GM12878 (cell line): ENCODE measurements around the gene LPIN2. TPM values are rescaled to one million over a fixed set of nuclear protein-coding genes. Genes with fewer than 3 reads are reported as not detected.

Experiments
- ATAC-seq: fragments of 200-7000 bp; cut with Tn5 transposase; 3 replicates; pipeline ENCODE4 v1.9.1; 2020; ENCODE audit warnings: mild to moderate bottlenecking, moderate library complexity
- BruUV-seq: library from RNA; stranded (reverse); fragments of 400-500 nt; replicated peaks from 2 replicates; lab custom pipeline; 2021; lab: Mats Ljungman, UMichigan
- CTCF ChIA-PET: fragments of 300-600 bp; sonication (Branson Sonifier 250); formaldehyde crosslinking; extraction: SDS; loops from one replicate; lab custom pipeline; 2021; ENCODE audit warnings: inconsistent platforms; lab: Yijun Ruan, JAX
- POLR2A ChIA-PET: fragments of 350-600 bp; formaldehyde crosslinking; extraction: SDS; loops from one replicate; lab custom pipeline; 2021; ENCODE audit warnings: inconsistent platforms; lab: Charles Lee
- RAD21 ChIA-PET: fragments of 300-600 bp; sonication (Branson Sonifier 250); formaldehyde crosslinking; loops from one replicate; lab custom pipeline; 2023; ENCODE audit warnings: antibody characterized with exemption; ENCODE audit not compliant: unreplicated experiment; lab: Charles Lee
- SMC1A ChIA-PET: fragments of 300-600 bp; sonication (Branson Sonifier 250); formaldehyde crosslinking; loops from one replicate; lab custom pipeline; 2023; ENCODE audit not compliant: unreplicated experiment, uncharacterized antibody; lab: Charles Lee
- DNase-seq: peaks from one replicate; pipeline ENCODE4 v3.0.0-alpha.2; 2011; ENCODE audit warnings: low read depth, low spot score
- FAIRE-seq: peaks from 3 replicates; lab custom pipeline; 2011; peaks lifted over from hg19 to GRCh38; lab: Jason Lieb, UNC
- H2AFZ ChIP-seq: 2 replicates; pipeline ENCODE4 v1.6.0; 2011; ENCODE audit warnings: low read depth, low read length, control low read depth; ENCODE audit not compliant: control insufficient read depth
- H3K27ac ChIP-seq: 2 replicates; pipeline ENCODE4 v1.5.1; 2011; ENCODE audit warnings: control low read depth; ENCODE audit not compliant: control insufficient read depth, insufficient read depth
- H3K27me3 ChIP-seq, 2 experiments: replicated peaks in 1 of 2; 2 replicates each; pipeline versions ENCODE4 v1.6.0 to v1.6.1; 2011; ENCODE audit warnings: low read length in 1 of 2; ENCODE audit not compliant: control insufficient read depth in 2 of 2, insufficient read depth in 2 of 2
- H3K36me3 ChIP-seq, 2 experiments: 2 replicates each; pipeline ENCODE4 v1.5.1; 2011; ENCODE audit warnings: low read length in 1 of 2; ENCODE audit not compliant: control insufficient read depth in 2 of 2, insufficient read depth in 2 of 2
- H3K4me1 ChIP-seq: 2 replicates; pipeline ENCODE4 v1.6.1; 2011; ENCODE audit warnings: mild to moderate bottlenecking, low read length, moderate library complexity, mixed read lengths; ENCODE audit not compliant: control insufficient read depth, insufficient read depth
- H3K4me2 ChIP-seq: 2 replicates; pipeline ENCODE4 v1.6.0; 2011; ENCODE audit warnings: control low read depth; ENCODE audit not compliant: control insufficient read depth, insufficient read depth
- H3K4me3 ChIP-seq: fragments of 200-600 bp; sonication (generic); 2 replicates; pipeline ENCODE4 v1.5.1; 2016
- H3K79me2 ChIP-seq: 2 replicates; pipeline ENCODE4 v1.6.0; 2011; ENCODE audit warnings: low read length; ENCODE audit not compliant: control insufficient read depth, insufficient read depth
- H3K9ac ChIP-seq: 2 replicates; pipeline ENCODE4 v1.8.0; 2011; ENCODE audit warnings: low read length, control low read depth, mixed read lengths; ENCODE audit not compliant: control insufficient read depth, insufficient read depth
- H3K9me3 ChIP-seq: replicated peaks from 3 replicates; pipeline ENCODE4 v1.5.1; 2011; ENCODE audit warnings: mild to moderate bottlenecking, low read length; ENCODE audit not compliant: control insufficient read depth, insufficient read depth
- H4K20me1 ChIP-seq: 2 replicates; pipeline ENCODE4 v1.6.0; 2011; ENCODE audit not compliant: control insufficient read depth, insufficient read depth
- GATAD2B ChIP-seq: fragments of 450-650 bp; conservative IDR thresholded peaks from 2 replicates; pipeline ENCODE4 v1.6.1; 2017; ENCODE audit warnings: low read depth, mild to moderate bottlenecking, moderate library complexity
- IRF4 ChIP-seq: IDR thresholded peaks from 2 replicates; pipeline ENCODE4 v1.6.1; 2011; ENCODE audit warnings: low read depth, low read length
- NR2F1 ChIP-seq: fragments of 450-650 bp; conservative IDR thresholded peaks from 2 replicates; pipeline ENCODE4 v1.6.1; 2017; ENCODE audit warnings: mild to moderate bottlenecking
- TAF1 ChIP-seq: IDR thresholded peaks from 2 replicates; pipeline ENCODE4 v1.6.1; 2011; ENCODE audit warnings: mild to moderate bottlenecking, low read depth, low read length, borderline replicate concordance
- TCF12 ChIP-seq: IDR thresholded peaks from 2 replicates; pipeline ENCODE4 v1.6.1; 2011; ENCODE audit warnings: low read depth, mild to moderate bottlenecking, low read length
- YY1 ChIP-seq: IDR thresholded peaks from 2 replicates; pipeline ENCODE4 v1.6.1; 2011; ENCODE audit warnings: low read depth, mild to moderate bottlenecking, low read length
- WGBS: methylation state at CpG from one replicate; pipeline ENCODE4 v1.1.6; 2016; ENCODE audit warnings: low lambda C conversion rate; ENCODE audit not compliant: insufficient replicate concordance, insufficient coverage; ENCODE audit errors: missing lambda C conversion rate; 5-methylcytosine and 5-hydroxymethylcytosine counted together
- in situ Hi-C: fragments of 300-500 bp; cut with MboI; formaldehyde crosslinking; loops from 9 replicates; pipeline ENCODE4 v1.14.3; 2018; ENCODE audit warnings: mixed read lengths
- intact Hi-C: fragments of 100-400 bp; cut with micrococcal nuclease; formaldehyde crosslinking; loops from one replicate; pipeline ENCODE4 v1.14.2; 2022; ENCODE audit not compliant: unreplicated experiment
- polyA plus RNA-seq, 11 experiments: library from polyadenylated mRNA; depleted of rRNA in 4 of 11; unstranded in 6 of 11; stranded (reverse) in 5 of 11; fragments of >200 nt; fragmentation: Nextera tagmentation in 4 of 11; fragmentation: Illumina TruSeq in 1 of 11; extraction: Ambion mirVana in 4 of 11; extraction: Trizol in 1 of 11; gene quantifications; 1 replicate in 1 of 11; 2 replicates in 10 of 11; pipeline versions ENCODE4 v1.2.1 to v1.2.3, GENCODE V29; 2011 to 2016; ENCODE audit warnings: inconsistent platforms in 2 of 11, missing spikeins in 2 of 11, low read depth in 1 of 11
- total RNA-seq, 4 experiments: library from RNA; depleted of rRNA in 3 of 4; stranded (reverse); fragments of >200 nt in 3 of 4; fragmentation: Illumina TruSeq in 1 of 4; extraction: Trizol in 1 of 4; gene quantifications; 2 replicates each; pipeline versions ENCODE4 v1.2.1 to v1.2.3, GENCODE V29; 2013 to 2021
- TF ChIP-seq, protein P1 (sequence below): IDR thresholded peaks from 2 replicates; pipeline ENCODE4 v1.6.1; 2012; ENCODE audit warnings: improper control_type of control experiment, low read depth, low read length; ENCODE audit not compliant: insufficient replicate concordance

LPIN2 gene
- total and polyA plus RNA-seq, 10 of the 15 experiments (the other 5 are each of a cell fraction or from before 2014, with no cell fraction given), result 4.1 to 28.0 (median 15.9) TPM

DNA sequence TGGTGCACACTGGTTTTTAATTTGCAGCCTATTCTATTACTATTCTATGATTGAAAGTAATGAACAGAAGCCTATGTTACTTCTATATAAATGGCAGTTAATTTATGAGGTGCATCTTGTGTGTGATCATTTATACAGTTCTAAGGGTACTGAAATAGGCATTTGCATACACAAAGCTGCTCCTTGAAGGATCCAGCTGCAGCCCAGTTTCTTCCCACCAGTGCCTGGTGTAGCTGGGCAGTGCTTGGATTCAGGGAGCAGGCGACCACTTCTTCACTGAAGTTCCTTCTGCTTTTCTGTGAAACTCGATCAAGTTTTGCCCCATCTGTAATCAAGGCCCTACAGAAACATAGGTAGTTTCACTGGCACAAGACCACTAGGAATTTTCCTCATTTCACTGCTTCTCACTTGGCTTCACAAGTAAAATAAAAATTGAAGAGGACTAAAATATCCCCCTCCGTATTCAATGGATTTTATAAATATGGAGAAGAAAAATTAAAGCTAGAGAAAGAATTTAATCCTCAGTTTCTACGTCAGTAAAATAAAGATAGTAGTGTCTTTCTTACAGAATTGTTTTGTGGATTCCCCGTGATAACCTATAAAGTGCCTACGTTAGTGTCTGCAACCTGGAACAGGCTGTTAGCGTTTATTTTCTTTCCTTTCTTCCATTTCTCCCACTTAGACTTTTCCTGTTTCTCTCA is 1.7 kb upstream of the LPIN2 start:
- ChIA-PET SMC1A (interaction anchor here (0.9 to 1.8 kb wide), 5 partner anchors 10 to 115 kb away, joined by 3 to 8 read pairs (median 6); no protein-coding TSS in a partner anchor), POLR2A (interaction anchor here (1.3 kb wide), 1 partner anchor 12 kb away, joined by 4 read pairs; no protein-coding TSS in a partner anchor), CTCF (interaction anchor here (0.7 to 2.9 kb wide), 5 partner anchors 20 to 1063 kb away, joined by 3 to 10 read pairs (median 4); no protein-coding TSS in a partner anchor), RAD21 (interaction anchor here (1.2 kb wide), 1 partner anchor 49 kb away, joined by 4 read pairs; no protein-coding TSS in a partner anchor)
- Histone ChIP-seq H3K4me3 (no peak overlapping the region), H3K27me3 (no peaks in the 10 kb centered on the region), H3K4me1 (peaks cover 14% of the 10 kb centered on the region), H3K9ac (no peak overlapping the region), H3K79me2 (peaks cover 21% of the 10 kb centered on the region), H4K20me1 (no peaks in the 10 kb centered on the region), H2AFZ (no peak overlapping the region; the same call in 1 of the 2 replicates), H3K4me2 (no peak overlapping the region), H3K9me3 (no peaks in the 10 kb centered on the region), H3K27ac (no peak overlapping the region), H3K36me3 (no peaks in the 10 kb centered on the region)
- DNase-seq, result no peak
- WGBS, result 40% methylated on average over 7 of the region's 7 CpGs
- BruUV-seq, result no TSS peak
- no peak for TF ChIP-seq IRF4
- FAIRE-seq, result no peak
- in situ Hi-C loops, result no loop called here
- ATAC-seq, result no peak
- intact Hi-C loops, result loop anchor here (5.0 kb wide), 2 partner anchors 48 to 138 kb away; no protein-coding TSS in a partner anchor

DNA sequence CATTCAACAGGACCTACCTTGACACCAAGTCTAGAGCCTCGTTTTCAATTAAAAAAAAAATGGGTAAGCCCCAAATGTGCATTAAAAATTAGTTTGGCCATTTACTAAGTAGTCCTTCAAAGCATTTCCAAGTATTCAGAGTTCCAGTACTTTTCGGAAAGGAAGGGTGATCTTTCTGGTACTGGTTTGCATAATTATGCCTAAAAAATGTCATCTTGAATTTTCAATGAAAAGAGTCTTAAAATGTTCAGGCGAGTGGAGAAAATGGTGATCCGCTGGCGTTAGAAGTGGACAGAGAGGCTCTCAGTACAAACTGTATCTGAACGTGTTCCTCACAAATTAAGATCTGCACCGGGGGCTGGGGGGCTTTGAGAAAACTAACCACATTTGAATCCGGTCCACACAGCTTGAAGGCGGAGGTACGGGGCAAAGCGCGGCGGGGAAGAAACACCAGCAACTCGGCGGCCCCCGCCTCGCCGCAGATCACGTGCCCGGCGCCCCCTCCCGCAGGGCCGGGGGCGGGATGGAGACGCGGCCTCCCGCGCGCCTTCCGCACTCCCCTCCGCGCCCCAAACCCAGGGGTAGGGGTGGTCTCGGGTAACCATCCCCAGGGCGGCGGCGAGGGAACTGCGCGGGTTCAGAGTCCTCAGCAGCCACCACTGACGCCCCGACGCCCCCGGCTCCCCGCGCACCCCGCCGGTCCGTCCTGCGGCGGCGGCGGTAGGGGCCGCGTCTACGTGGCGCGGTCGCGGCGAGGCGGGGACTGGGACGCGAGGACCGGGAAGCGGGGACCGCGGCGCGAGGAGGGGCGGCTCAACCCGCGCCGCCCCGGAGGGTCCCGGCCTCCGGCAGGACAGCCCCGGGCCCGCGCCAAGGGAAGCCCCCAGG is 564 bp downstream of the LPIN2 start:
- in situ Hi-C loops, result no loop called here
- 2% methylated on average over 45 of the region's 78 CpGs for WGBS
- intact Hi-C loops, result loop anchor here (1.0 to 5.0 kb wide), 5 partner anchors 50 to 234 kb away; partner anchors contain the start of gene MYL12A
- CTCF ChIA-PET, result interaction anchor here (0.6 to 1.7 kb wide), 3 partner anchors 18 to 71 kb away, joined by 3 to 4 read pairs (median 3); no protein-coding TSS in a partner anchor
- peak overlapping the region; percentile 71 for H3K27ac ChIP-seq
- peak overlapping the region; percentile 63 for H2AFZ ChIP-seq
- peaks cover 23% of the 10 kb centered on the region for H3K79me2 ChIP-seq
- H3K36me3 ChIP-seq, result no peaks in the 10 kb centered on the region; a peak in 1 of 4 replicates
- H3K27me3 ChIP-seq, result no peaks in the 10 kb centered on the region
- FAIRE-seq (no peak), ATAC-seq (peak; percentile 62), DNase-seq (no peak)
- peak overlapping the region; percentile 74 for H3K4me3 ChIP-seq
- peak overlapping the region; percentile 79 for H3K9ac ChIP-seq
- SMC1A ChIA-PET, result interaction anchor here (1.0 to 1.6 kb wide), 2 partner anchors 27 to 79 kb away, joined by 3 read pairs; no protein-coding TSS in a partner anchor
- RAD21 ChIA-PET, result interaction anchor here (3.1 kb wide), 1 partner anchor 18 kb away, joined by 10 read pairs; no protein-coding TSS in a partner anchor
- H3K4me2 ChIP-seq, result peak overlapping the region; percentile 85
- BruUV-seq, result no TSS peak
- POLR2A ChIA-PET, result interaction anchor here (1.0 kb wide), 2 partner anchors 19 to 48 kb away, joined by 3 read pairs; no protein-coding TSS in a partner anchor
- no peaks in the 10 kb centered on the region for H4K20me1 ChIP-seq
- peaks cover 14% of the 10 kb centered on the region for H3K4me1 ChIP-seq
- no peaks in the 10 kb centered on the region for H3K9me3 ChIP-seq
- TF ChIP-seq GATAD2B (peak; percentile 92), YY1 (peak; percentile 44; the same call in 1 of the 2 replicates), TCF12 (no peak), TAF1 (no peak), NR2F1 (peak; percentile 46; the same call in 1 of the 2 replicates)
- TF ChIP-seq, protein P1, sequence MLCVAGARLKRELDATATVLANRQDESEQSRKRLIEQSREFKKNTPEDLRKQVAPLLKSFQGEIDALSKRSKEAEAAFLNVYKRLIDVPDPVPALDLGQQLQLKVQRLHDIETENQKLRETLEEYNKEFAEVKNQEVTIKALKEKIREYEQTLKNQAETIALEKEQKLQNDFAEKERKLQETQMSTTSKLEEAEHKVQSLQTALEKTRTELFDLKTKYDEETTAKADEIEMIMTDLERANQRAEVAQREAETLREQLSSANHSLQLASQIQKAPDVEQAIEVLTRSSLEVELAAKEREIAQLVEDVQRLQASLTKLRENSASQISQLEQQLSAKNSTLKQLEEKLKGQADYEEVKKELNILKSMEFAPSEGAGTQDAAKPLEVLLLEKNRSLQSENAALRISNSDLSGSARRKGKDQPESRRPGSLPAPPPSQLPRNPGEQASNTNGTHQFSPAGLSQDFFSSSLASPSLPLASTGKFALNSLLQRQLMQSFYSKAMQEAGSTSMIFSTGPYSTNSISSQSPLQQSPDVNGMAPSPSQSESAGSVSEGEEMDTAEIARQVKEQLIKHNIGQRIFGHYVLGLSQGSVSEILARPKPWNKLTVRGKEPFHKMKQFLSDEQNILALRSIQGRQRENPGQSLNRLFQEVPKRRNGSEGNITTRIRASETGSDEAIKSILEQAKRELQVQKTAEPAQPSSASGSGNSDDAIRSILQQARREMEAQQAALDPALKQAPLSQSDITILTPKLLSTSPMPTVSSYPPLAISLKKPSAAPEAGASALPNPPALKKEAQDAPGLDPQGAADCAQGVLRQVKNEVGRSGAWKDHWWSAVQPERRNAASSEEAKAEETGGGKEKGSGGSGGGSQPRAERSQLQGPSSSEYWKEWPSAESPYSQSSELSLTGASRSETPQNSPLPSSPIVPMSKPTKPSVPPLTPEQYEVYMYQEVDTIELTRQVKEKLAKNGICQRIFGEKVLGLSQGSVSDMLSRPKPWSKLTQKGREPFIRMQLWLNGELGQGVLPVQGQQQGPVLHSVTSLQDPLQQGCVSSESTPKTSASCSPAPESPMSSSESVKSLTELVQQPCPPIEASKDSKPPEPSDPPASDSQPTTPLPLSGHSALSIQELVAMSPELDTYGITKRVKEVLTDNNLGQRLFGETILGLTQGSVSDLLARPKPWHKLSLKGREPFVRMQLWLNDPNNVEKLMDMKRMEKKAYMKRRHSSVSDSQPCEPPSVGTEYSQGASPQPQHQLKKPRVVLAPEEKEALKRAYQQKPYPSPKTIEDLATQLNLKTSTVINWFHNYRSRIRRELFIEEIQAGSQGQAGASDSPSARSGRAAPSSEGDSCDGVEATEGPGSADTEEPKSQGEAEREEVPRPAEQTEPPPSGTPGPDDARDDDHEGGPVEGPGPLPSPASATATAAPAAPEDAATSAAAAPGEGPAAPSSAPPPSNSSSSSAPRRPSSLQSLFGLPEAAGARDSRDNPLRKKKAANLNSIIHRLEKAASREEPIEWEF, result no peak
